HG02970 (cell line): ENCODE results near the gene CAMKV.
"Not testable (repeated sequence)": the region's sequence is repeated elsewhere in the genome, so short reads cannot be mapped to it uniquely, and the experiment has no call there.

Experiments
- ATAC-seq: cut with Tn5 transposase; IDR thresholded peaks from one replicate; pipeline ENCODE4 v1.9.1; 2021; ENCODE audit warnings: mild to moderate bottlenecking, moderate library complexity, moderate number of reproducible peaks; ENCODE audit not compliant: unreplicated experiment, low FRiP score

The CAMKV gene

GRCh38 chr3:49856181-49857005 lies 13.3 kb downstream of the CAMKV start, which contains the start of gene TRAIP:
Gene TRAIP (minus strand): TSS chr3:49856564. CDS start chr3:49856453, 111 bp downstream.
- peak; percentile 97 for ATAC-seq

- no peak for ATAC-seq
Observed at GRCh38 chr3:49855662-49856061, 14.0 kb downstream of the CAMKV start.

- no peak for ATAC-seq
Observed at GRCh38 chr3:49845694-49846093, 24.0 kb downstream of the CAMKV start.

- ATAC-seq: no peak
Observed at GRCh38 chr3:49844464-49845183, 25.1 kb downstream of the CAMKV start.

- no peak for ATAC-seq
Observed at GRCh38 chr3:49842843-49843517, 26.7 kb downstream of the CAMKV start.

GRCh38 chr3:49841806-49842205 lies 27.9 kb downstream of the CAMKV start:
- no peak for ATAC-seq

- ATAC-seq: no peak
Observed at GRCh38 chr3:49841126-49841696, 28.5 kb downstream of the CAMKV start.

GRCh38 chr3:49840388-49840787 lies 29.3 kb downstream of the CAMKV start:
- no peak for ATAC-seq

- peak; percentile 52 for ATAC-seq
Observed at GRCh38 chr3:49839193-49839809, 30.4 kb downstream of the CAMKV start.

GRCh38 chr3:49831341-49831740 lies 38.4 kb downstream of the CAMKV start:
- no peak for ATAC-seq

GRCh38 chr3:49826016-49826415 lies 43.7 kb downstream of the CAMKV start:
- no peak for ATAC-seq

- not testable (repeated sequence) for ATAC-seq
Observed at GRCh38 chr3:49823131-49823530, 46.6 kb downstream of the CAMKV start.

- ATAC-seq: no peak
Observed at GRCh38 chr3:49813497-49814174, 56.1 kb downstream of the CAMKV start, which contains the start of gene UBA7. Gene UBA7 (minus strand): TSS chr3:49813953. CDS start chr3:49813787, 166 bp downstream.

GRCh38 chr3:49812916-49813496 lies 56.7 kb downstream of the CAMKV start:
- ATAC-seq: no peak
